HT1080 (cell line): ENCODE results near the gene LMO1. TPM values are rescaled to one million over a fixed set of nuclear protein-coding genes. Genes with fewer than 3 reads are reported as not detected.

ENCODE experiments used
- total RNA-seq: library from RNA; depleted of rRNA; stranded (reverse); fragments of >200 nt; shearing (Covaris generic); gene quantifications from 2 replicates; pipeline ENCODE4 v1.2.3, GENCODE V29; 2014; rRNA removed

LMO1 gene
- total RNA-seq, 1 experiment from 2014 or later = 0.18 TPM

Other genes with a start within 250 kb of the LMO1 start
- 4.4 and 4.7 TPM in 2 replicates for gene TUB, start 182.7 kb downstream of the LMO1 start, total RNA-seq
- gene RIC3, start 94.9 kb downstream of the LMO1 start, total RNA-seq = not detected in 2 replicates